CD4-positive, alpha-beta T cell treated with Interleukin-2 at 100 ng/mL for 4 hours (primary cell): ENCODE data around the gene CTSA.

Experiments
- DNase-seq: peaks from one replicate; pipeline ENCODE4 v3.0.0-alpha.2; 2020; ENCODE audit warnings: low spot score

CTSA gene

DNA sequence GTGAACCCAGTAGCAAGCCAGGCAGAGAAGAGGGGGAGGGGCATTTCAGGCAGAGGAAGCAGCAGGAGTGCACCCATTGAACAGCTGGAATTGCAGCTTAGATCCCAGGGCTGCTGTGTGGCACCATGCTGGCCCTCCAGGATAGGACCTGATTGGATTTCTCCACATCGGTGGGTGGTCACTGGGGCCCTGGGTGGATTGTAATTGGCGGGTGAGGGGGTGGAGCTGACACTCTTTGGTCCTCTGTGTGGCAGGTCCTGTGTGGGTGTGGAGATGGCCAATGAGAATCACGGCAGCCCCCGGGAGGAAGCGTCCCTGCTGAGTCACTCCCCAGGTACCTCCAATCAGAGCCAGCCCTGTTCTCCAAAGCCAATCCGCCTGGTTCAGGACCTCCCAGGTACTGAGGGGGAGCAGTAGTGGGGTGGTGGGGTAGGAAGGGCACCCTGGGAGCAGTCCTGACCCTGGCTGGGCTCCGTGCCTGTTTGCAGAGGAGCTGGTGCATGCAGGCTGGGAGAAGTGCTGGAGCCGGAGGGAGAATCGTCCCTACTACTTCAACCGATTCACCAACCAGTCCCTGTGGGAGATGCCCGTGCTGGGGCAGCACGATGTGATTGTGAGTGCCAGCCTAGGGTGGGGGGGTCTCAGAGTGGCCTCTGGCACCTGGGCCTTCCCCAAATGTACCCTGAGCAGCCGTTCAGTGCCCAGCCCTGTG, 47.7 kb downstream of the CTSA start:
- DNase-seq: no peak

DNA sequence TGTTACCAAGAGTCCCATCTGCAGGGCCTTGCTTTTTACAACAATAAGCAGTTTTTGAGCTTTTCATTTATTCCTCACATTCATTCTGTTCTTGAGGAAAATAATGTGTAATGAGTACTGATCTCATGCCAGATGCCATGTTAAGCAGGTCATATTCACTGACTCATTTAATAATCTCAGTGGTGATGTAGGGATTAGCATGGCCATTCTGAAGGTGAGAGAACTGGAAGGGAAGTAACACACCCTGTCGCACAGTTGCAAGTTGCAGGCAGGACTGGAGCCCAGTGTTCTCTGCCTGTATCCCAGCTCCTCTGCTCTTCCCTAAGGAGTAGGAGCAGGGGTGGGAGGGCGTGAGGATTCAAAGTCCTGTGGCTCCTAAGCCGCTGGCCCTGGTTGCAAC, 48.9 kb downstream of the CTSA start:
- DNase-seq: no peak

DNA sequence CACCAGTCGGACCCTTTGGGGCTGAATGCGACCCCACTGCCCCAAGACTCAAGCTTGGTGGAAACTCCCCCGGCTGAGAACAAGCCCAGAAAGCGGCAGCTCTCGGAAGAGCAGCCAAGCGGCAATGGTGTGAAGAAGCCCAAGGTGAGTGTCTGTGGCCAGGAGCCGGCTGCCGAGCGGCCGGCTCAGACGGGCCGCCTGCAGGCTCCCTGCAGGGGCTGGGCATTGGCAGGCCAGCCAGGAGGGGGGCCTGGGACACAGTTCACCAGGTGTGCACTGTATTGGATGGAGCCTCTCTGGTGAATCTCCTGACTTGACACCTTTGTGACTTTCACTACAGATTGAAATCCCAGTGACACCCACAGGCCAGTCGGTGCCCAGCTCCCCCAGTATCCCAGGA, 49.3 kb downstream of the CTSA start:
- no peak for DNase-seq

DNA sequence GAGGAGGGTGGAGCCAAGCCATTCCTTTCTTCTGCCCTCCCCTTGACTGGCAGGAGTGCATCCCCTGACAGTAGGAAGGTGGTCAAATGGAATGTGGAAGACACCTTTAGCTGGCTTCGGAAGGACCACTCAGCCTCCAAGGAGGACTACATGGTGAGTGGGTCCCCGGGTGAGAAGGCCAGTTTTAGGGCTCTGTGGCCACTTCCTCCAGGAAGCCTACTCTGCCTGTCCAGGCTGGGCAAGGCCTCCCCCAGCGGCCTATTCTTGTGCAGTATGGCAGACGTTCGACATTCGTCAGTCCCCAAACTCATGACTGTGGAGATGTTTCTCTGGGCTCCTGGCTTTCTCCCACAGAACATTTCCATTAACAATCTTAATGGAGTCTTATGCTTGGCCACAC, 52.5 kb downstream of the CTSA start:
- DNase-seq: no peak

DNA sequence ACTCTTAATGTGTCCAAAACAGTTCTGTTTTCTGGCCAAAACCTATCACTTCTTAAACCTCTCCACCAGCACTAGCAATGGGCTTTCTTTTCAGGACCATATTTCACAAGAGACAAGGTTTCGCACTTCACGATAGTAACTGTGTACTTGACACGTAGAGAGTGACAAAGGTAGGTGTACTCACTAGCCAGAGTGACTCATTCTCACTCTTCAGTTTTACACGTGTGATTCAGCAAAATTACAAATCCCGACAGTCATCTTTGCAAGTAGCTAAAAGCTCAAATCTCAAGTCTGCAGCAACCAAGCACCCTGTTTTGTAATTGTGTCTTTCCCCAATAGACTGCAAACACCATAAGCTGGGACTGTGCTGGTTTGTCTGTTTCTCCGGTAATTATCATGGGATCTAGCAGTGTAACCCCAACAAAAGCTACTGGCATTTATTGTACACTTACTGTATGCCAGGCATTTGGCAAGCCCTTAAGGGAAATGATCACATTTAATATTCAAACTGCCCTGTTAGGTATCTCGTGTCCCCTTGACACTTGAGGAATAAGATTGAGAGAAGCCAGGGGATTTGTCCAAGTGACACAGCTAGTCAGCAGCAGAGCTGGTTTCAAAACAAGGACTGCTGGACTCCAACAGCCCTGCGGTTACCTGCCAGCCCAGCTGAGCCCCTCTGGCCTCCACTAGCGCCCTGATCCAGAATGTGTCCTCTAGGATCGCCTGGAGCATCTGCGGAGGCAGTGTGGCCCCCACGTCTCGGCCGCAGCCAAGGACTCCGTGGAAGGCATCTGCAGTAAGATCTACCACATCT, 53.2 kb downstream of the CTSA start:
- DNase-seq: peak; percentile 45

DNA sequence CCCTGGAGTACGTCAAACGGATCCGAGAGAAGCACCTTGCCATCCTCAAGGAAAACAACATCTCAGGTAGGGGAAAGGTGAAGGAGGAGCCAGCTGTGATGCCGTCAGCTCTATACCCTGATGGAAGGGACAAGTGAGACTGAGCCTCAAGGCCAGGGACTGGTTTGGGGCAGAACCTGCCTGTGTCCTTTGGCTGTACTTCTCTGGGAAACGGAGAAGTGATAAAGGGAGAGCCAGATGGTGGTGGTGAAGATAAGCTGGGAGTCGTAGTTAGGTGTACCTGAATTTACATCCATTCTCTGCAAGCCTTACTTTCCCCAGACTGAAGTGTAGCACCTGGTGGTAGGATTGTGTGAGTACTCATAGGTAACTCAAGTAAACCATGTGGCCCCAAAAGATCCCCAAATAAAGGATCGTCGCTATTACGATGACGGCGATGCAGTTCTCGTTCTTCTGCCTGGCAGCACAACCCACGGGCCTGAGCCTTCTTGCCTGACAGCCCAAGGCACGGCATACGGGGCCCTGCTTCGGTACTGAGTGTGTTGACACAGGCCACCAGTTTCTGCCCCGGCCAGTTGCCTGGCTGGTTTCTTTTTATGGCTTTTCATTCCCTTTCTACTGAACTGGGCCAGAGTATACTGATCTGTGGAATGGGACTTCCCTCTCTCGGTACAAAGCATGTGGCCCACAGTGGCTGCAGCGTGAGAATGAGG, 54.0 kb downstream of the CTSA start:
- no peak for DNase-seq

DNA sequence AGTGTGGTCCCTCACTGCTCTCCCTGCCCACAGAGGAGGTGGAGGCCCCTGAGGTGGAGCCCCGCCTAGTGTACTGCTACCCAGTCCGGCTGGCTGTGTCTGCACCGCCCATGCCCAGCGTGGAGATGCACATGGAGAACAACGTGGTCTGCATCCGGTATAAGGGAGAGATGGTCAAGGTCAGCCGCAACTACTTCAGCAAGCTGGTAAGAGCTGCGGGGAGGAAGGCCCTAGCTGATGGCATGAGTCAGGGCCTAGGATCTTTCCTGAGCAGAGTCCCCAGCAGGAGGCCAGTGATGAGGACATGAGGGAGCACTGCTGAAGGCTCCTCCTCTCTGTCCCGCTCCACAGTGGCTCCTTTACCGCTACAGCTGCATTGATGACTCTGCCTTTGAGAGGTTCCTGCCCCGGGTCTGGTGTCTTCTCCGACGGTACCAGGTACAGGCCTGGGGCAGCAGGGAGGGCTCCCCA, 54.6 kb downstream of the CTSA start:
- DNase-seq: no peak

DNA sequence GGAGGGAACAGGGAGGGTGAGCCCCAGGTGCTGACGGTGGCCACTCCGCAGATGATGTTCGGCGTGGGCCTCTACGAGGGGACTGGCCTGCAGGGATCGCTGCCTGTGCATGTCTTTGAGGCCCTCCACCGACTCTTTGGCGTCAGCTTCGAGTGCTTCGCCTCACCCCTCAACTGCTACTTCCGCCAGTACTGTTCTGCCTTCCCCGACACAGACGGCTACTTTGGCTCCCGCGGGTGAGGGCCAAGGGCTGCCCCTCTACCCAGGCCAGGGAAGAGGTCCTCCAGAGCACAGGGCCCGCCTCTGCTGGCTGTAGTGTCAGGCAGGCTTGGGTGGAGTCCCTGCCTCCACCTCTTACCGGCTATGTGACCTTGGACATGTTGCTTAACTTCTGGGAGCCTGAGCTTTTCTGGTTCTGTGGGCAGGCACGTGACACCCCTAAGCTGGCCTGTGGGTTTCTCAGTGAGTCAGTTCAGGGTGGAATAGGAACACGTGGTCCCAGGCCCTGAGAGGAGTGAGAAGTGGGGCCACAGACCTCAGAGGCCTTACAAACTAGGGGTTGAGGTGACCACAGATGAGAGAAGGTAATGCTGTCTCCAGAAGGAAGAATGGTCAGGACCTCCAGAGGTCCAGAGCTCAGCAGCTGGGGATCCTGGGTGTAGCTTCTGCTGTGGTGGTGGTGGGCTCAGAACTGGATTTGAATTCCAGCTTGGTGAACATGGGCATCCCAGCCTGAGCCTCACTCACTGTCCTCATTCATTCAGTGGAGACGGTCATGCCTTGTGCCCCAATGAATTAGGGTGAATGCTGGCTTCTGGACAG, 55.2 kb downstream of the CTSA start:
- peak; percentile 57 for DNase-seq

DNA sequence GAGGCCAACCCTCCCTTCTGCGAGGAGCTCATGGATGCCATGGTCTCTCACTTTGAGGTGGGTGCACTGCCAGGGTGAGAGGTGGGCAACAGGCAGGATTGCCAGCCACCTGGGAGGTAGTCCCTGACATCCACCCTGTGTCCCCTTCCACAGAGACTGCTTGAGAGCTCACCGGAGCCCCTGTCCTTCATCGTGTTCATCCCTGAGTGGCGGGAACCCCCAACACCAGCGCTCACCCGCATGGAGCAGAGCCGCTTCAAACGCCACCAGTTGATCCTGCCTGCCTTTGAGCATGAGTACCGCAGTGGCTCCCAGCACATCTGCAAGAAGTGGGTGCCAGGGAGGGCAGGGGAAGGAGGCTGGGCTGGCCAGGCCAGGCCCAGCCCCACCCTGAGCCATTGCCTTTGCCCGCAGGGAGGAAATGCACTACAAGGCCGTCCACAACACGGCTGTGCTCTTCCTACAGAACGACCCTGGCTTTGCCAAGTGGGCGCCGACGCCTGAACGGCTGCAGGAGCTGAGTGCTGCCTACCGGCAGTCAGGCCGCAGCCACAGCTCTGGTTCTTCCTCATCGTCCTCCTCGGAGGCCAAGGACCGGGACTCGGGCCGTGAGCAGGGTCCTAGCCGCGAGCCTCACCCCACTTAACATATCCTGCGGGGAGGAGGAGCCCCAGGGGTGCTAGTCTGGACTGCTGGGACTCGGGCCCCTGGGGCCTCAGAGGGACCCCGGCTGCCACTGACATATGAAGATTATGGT, 56.2 kb downstream of the CTSA start:
- no peak for DNase-seq

DNA sequence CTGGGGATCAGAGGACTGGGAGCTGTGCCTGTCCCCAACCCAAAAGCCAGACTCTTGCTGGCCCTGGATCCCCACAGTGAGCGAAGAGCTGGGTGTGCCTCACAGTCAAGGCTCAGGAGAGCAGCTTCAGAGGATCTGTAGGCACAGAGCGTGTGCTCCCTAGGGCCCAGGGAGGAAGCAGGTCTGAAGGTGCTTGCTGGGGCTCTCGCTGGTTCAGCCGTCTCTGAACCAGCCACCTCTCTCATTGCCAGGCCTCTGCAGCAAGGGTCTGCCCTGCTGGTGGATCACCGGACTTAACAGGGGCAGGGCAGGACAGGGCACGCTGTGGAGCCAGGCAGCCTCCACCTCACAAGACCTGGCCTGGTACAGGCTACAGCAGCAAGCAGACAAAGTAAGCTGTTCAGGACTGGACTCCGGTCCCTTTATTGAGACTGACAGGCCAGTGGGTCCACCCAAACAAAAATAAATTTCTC, 57.2 kb downstream of the CTSA start:
- DNase-seq: no peak
